Measurements from ENCODE around the gene SLC43A2.

SLC43A2 gene

GRCh38 chr17:1545618-1546017, 83.0 kb downstream of the SLC43A2 start:
- TF ChIP-seq YY1 (IDR thresholded peaks at IDR 0.05; ENCODE audit: low read depth), result no peak
- TF ChIP-seq TAF1 (IDR thresholded peaks at IDR 0.05; ENCODE audit: low read depth), result no peak
- TF ChIP-seq, protein P1, sequence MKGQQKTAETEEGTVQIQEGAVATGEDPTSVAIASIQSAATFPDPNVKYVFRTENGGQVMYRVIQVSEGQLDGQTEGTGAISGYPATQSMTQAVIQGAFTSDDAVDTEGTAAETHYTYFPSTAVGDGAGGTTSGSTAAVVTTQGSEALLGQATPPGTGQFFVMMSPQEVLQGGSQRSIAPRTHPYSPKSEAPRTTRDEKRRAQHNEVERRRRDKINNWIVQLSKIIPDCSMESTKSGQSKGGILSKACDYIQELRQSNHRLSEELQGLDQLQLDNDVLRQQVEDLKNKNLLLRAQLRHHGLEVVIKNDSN (IDR thresholded peaks at IDR 0.05), result no peak
- TF ChIP-seq REST (IDR thresholded peaks at IDR 0.05; ENCODE audit: low read depth), result no peak
- no peak for TF ChIP-seq TEAD4 (IDR thresholded peaks at IDR 0.05)
- no peak for TF ChIP-seq TCF12 (IDR thresholded peaks at IDR 0.05; ENCODE audit: low read depth)
- no peak for TF ChIP-seq FOXM1 (IDR thresholded peaks at IDR 0.05; ENCODE audit: borderline replicate concordance, low read depth)
- TF ChIP-seq ZBTB7A (IDR thresholded peaks at IDR 0.05; ENCODE audit: low read depth), result no peak

GRCh38 chr17:1542316-1542715, 86.3 kb downstream of the SLC43A2 start:
- TF ChIP-seq RAD21 (IDR thresholded peaks at IDR 0.05; ENCODE audit: low read depth) (no peak), CEBPB (IDR thresholded peaks at IDR 0.05) (no peak), NFIC (IDR thresholded peaks at IDR 0.05) (no peak), CREB1 (IDR thresholded peaks at IDR 0.05; ENCODE audit: low read depth) (no peak), TAF1 (IDR thresholded peaks at IDR 0.05; ENCODE audit: low read depth) (no peak), TCF12 (IDR thresholded peaks at IDR 0.05; ENCODE audit: low read depth) (no peak), YY1 (IDR thresholded peaks at IDR 0.05; ENCODE audit: low read depth) (no peak), ZBTB7A (IDR thresholded peaks at IDR 0.05; ENCODE audit: low read depth) (no peak), EGR1 (IDR thresholded peaks at IDR 0.05) (no peak), TEAD4 (IDR thresholded peaks at IDR 0.05) (no peak), FOXM1 (IDR thresholded peaks at IDR 0.05; ENCODE audit: borderline replicate concordance, low read depth) (no peak)
- TF ChIP-seq, protein P1 (IDR thresholded peaks at IDR 0.05), result no peak
- TF ChIP-seq, protein P2, sequence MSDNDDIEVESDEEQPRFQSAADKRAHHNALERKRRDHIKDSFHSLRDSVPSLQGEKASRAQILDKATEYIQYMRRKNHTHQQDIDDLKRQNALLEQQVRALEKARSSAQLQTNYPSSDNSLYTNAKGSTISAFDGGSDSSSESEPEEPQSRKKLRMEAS (IDR thresholded peaks at IDR 0.05), result no peak

GRCh38 chr17:1541367-1541904, 87.2 kb downstream of the SLC43A2 start:
- TF ChIP-seq NFIC (IDR thresholded peaks at IDR 0.05), result no peak

DNA sequence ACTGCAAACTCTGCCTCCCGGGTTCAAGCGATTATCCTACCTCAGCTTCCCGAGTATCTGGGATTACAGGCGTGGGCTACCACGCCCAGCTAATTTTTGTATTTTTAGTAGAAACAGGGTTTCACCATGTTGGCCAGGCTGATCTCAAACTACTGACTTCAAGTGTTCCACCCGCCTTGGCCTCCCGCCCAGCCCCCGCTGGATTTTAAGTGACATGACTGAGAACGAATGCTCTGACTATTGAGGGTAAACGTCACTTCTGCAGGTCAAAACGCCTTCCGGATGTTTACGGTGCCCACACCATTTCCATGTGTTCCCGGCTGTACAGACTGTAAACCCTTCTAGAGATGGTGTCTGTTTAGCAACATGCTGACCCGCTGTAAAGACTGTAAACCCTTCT, 88.8 kb downstream of the SLC43A2 start:
- TF ChIP-seq REST (IDR thresholded peaks at IDR 0.05; ENCODE audit: low read depth), result no peak
- TF ChIP-seq YY1 (IDR thresholded peaks at IDR 0.05; ENCODE audit: low read depth), result no peak
- TF ChIP-seq TAF1 (IDR thresholded peaks at IDR 0.05; ENCODE audit: low read depth), result no peak
- TF ChIP-seq TEAD4 (IDR thresholded peaks at IDR 0.05), result no peak
- no peak for TF ChIP-seq CREB1 (IDR thresholded peaks at IDR 0.05; ENCODE audit: low read depth)
- TF ChIP-seq TCF12 (IDR thresholded peaks at IDR 0.05; ENCODE audit: low read depth), result no peak
- TF ChIP-seq FOXM1 (IDR thresholded peaks at IDR 0.05; ENCODE audit: borderline replicate concordance, low read depth), result no peak
- no peak for TF ChIP-seq CEBPB (IDR thresholded peaks at IDR 0.05)
- TF ChIP-seq NFIC (IDR thresholded peaks at IDR 0.05), result no peak
- TF ChIP-seq, protein P1 (IDR thresholded peaks at IDR 0.05), result no peak
- TF ChIP-seq EGR1 (IDR thresholded peaks at IDR 0.05), result no peak
- TF ChIP-seq ZBTB7A (IDR thresholded peaks at IDR 0.05; ENCODE audit: low read depth), result no peak
- TF ChIP-seq EP300 (IDR thresholded peaks at IDR 0.05; ENCODE audit: borderline replicate concordance), result no peak
- TF ChIP-seq, protein P2 (IDR thresholded peaks at IDR 0.05), result no peak
- TF ChIP-seq RAD21 (IDR thresholded peaks at IDR 0.05; ENCODE audit: low read depth), result no peak

DNA sequence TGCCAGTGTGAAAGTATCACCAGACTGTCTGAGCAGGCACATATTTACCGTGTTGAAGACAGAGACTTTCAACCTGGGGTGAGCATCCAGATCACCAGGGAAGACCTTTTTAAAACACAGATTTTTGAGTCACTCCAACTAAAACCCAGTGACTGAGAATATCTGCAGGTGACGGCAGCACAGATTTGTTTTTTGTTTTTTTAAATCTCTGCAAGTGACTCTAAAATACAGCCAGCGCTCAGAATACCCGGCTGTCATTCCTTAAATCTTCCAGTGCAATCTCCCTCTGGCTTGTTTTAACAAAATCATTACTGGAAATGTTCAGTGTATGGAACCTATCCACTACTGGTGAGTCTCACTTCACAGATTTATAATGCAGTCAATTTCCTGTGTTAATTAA, 92.9 kb downstream of the SLC43A2 start:
- TF ChIP-seq EGR1 (IDR thresholded peaks at IDR 0.05), result no peak
- no peak for TF ChIP-seq TEAD4 (IDR thresholded peaks at IDR 0.05)

DNA sequence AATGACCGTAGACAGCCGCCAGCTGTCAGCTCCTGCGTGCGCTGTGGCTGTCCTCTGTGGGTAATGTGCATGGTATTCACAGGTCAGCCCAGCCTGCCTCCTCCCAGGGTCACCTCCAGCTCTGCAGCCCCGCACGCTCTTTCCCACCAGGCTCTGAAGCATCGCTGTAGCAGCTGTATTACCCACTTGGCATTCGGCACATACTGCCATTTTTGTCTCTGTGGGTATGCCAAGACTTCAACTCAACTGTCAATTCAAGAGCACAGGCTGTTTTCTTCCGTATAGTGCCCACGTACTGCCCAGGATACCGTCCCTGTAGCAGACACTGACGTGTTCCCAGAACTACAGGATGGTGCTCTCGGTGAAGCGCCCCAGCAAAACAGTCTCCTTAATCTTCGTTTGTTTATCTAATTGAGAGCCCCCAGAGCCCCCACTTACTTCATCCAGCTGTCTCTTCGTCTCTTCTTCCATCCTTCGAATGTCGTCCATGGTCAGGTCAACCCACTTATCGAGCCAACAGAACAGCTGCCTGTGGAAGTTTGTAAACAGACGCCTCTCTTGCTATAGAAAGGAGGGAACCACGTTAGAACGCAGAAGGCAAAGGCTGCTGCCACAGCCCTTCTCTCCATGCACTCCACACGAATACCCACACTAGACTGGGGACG, 94.8 kb downstream of the SLC43A2 start:
- TF ChIP-seq EP300 (IDR thresholded peaks at IDR 0.05; ENCODE audit: borderline replicate concordance), result no peak
- no peak for TF ChIP-seq TEAD4 (IDR thresholded peaks at IDR 0.05)
- TF ChIP-seq TAF1 (IDR thresholded peaks at IDR 0.05; ENCODE audit: low read depth), result no peak
- TF ChIP-seq YY1 (IDR thresholded peaks at IDR 0.05; ENCODE audit: low read depth), result no peak
- no peak for TF ChIP-seq FOXM1 (IDR thresholded peaks at IDR 0.05; ENCODE audit: borderline replicate concordance, low read depth)
- no peak for TF ChIP-seq EGR1 (IDR thresholded peaks at IDR 0.05)
- TF ChIP-seq TCF12 (IDR thresholded peaks at IDR 0.05; ENCODE audit: low read depth), result no peak
- TF ChIP-seq ZBTB7A (IDR thresholded peaks at IDR 0.05; ENCODE audit: low read depth), result no peak
- TF ChIP-seq NFIC (IDR thresholded peaks at IDR 0.05), result no peak
